ENCODE measurements around the gene SP110.

Gene SP110

GRCh38 chr2:230258483-230258882 lies 38.7 kb upstream of the SP110 start:
- no peak for DNase-seq (ENCODE audit: low read depth)
- no peak overlapping the region for H3K4me3 ChIP-seq (ENCODE audit: low read depth, low read length)
- no peak for TF ChIP-seq CTCF (IDR thresholded peaks at IDR 0.05; ENCODE audit: control insufficient read depth, extremely low read depth, insufficient read depth)

DNA sequence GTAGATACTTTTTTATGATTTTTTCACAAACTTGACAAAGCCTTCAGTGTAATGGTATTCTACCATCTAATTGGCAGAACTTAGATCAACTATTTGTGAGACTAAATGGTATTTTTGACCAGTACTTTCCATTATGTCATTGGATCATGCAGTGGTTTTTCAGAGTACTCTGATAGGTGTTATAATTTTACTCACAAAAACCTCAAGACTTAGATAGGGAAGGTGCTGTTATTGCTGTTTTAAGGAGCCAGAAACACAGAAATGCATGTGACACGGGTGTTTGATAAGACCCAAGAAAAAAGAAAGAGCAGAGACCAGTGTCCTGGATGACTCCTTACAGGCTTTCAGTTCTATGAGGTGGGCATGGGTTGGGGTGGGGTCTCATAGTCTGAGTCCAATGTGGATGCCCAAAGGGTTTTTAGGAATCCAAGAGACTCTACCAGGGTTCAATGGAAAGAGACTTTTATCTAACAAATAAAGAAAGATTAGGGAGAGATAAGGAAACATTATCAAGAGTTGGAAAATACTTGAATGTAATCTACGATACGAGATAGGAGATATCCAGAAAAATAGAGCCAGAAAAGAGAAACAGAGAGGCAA lies 37.0 kb upstream of the SP110 start:
- no peak for TF ChIP-seq CTCF (IDR thresholded peaks at IDR 0.05; ENCODE audit: control insufficient read depth, extremely low read depth, insufficient read depth)
- no peak overlapping the region for H3K4me3 ChIP-seq (ENCODE audit: low read depth, low read length)

DNA sequence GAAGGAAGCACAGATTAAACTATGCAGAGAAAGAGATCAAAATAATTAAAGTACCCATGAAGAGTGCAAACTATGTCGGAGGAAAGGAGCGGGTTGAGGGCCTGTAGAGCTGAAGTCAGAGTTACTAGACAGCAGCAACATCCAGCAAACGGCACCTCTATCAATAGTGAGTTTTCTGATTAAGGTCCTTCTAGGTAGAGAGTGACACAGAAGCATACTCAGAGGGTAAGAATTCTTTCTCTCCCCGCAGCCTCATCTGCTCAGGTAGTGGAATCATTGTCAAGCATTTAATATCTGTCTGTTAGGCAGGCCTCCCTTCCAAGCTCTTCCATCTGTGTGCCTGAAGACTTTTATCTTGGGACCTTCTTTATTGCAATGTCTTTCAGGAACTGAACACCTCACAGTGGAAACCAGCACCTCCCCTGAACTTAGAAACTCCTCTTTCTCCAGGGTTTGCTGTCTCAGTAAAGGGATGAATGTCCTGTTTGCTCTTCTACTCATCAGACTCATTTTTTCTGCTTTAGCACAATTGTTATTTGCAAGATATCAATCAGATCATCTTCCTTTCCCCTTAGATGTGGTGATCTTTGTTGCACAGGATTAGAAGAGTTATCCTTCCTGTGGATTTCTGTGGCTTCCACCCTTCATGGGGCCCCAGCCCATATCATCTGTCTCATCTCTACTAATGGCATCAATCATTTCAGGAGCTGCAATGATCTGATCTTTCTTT lies 34.5 kb upstream of the SP110 start:
- DNase-seq (ENCODE audit: low read depth) = no peak
- TF ChIP-seq CTCF (IDR thresholded peaks at IDR 0.05; ENCODE audit: control insufficient read depth, extremely low read depth, insufficient read depth) = no peak
- H3K4me3 ChIP-seq (ENCODE audit: low read depth, low read length) = no peak overlapping the region

More for the DNA sequence above, 37.0 kb upstream of the SP110 start:
- DNase-seq (ENCODE audit: low read depth) = no peak

DNA sequence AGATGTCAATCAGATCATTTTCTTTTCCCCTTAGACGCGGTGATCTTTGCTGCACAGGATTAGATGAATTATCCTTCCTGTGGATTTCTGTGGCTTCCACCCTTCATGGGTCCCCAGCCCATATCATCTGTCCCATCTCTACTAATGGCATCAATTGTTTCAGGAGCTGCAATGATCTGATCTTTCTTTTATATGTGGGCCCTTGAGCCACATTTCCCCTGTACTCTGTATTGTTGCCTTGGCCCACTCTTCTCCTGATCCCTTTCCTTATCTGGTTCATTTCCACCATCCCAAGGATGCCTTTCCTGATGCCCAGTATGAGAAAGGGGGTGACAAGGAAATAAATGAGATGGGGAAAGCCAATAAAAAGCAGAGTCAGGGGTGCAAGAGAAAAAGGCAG lies 30.4 kb upstream of the SP110 start:
- no peak for TF ChIP-seq CTCF (IDR thresholded peaks at IDR 0.05; ENCODE audit: control insufficient read depth, extremely low read depth, insufficient read depth)
- DNase-seq (ENCODE audit: low read depth) = no peak
- no peak overlapping the region for H3K4me3 ChIP-seq (ENCODE audit: low read depth, low read length)

GRCh38 chr2:230246206-230246605 lies 26.4 kb upstream of the SP110 start:
- H3K4me3 ChIP-seq (ENCODE audit: low read depth, low read length) = no peak overlapping the region
- TF ChIP-seq CTCF (IDR thresholded peaks at IDR 0.05; ENCODE audit: control insufficient read depth, extremely low read depth, insufficient read depth) = no peak
- DNase-seq (ENCODE audit: low read depth) = no peak

DNA sequence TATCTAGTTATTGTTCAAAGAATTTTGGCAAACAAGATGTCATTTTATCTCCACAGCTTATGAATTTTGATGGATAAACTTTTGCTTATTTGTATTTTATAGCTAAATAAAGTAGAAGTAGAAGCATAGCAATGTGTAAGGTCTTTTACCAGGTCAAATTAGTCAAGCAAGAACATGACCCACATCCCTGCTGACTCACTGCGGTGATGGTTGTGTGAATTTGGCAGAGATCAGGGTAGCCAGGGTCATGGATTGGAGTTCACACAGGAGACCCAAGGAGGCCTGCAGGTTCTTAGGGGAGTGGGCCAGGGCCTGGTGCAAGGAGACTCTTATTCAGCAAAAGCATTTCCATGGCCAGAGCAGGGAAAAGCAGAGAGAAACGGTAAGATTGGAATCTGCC lies 24.4 kb upstream of the SP110 start:
- TF ChIP-seq CTCF (IDR thresholded peaks at IDR 0.05; ENCODE audit: control insufficient read depth, extremely low read depth, insufficient read depth) = no peak
- no peak for DNase-seq (ENCODE audit: low read depth)
- H3K4me3 ChIP-seq (ENCODE audit: low read depth, low read length) = no peak overlapping the region

DNA sequence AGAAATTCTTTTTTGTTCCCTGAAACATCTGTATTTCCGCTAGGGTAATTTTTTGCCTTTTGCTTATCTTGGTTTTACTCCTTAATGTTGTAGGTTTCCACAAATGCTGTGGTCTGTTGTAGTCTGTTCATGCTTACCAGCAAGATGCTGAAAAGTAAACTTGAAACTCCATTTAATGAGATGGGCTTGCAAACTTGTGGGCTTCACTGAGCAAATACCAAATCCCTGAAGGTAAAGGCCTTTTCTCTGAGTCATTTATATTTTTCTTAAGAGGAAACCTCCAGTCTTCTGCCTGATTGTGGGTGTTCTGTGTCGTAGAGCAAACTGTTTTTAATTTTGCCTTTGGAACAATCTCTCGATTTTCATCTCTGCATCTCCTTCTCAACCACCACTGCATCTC lies 15.1 kb upstream of the SP110 start:
- no peak overlapping the region for H3K4me3 ChIP-seq (ENCODE audit: low read depth, low read length)
- TF ChIP-seq CTCF (IDR thresholded peaks at IDR 0.05; ENCODE audit: control insufficient read depth, extremely low read depth, insufficient read depth) = no peak
- DNase-seq (ENCODE audit: low read depth) = no peak

Measured in LNCaP clone FGC (cell line).